Mucosa of rectum (tissue), 2 donors: ENCODE data around the gene NFIA.

Experiments used
- H3K27ac ChIP-seq, 2 donors: one replicate each; pipeline ENCODE4 v1.7.0; 2013; ENCODE audit warnings: inconsistent platforms in 2 of 2, low read depth in 2 of 2, low read length in 2 of 2
- H3K27me3 ChIP-seq, 2 donors: one replicate each; pipeline ENCODE4 v1.7.0; 2013; ENCODE audit warnings: low read length in 2 of 2; ENCODE audit not compliant: control insufficient read depth in 2 of 2, insufficient read depth in 2 of 2
- H3K36me3 ChIP-seq, 2 donors: one replicate each; pipeline ENCODE4 v1.7.0; 2013; ENCODE audit warnings: low read length in 2 of 2; ENCODE audit not compliant: control insufficient read depth in 2 of 2, insufficient read depth in 2 of 2
- H3K4me1 ChIP-seq, 2 donors: one replicate each; pipeline ENCODE4 v1.7.0; 2013; ENCODE audit warnings: low read length in 2 of 2, mild to moderate bottlenecking in 1 of 2; ENCODE audit not compliant: control insufficient read depth in 2 of 2, insufficient read depth in 2 of 2
- H3K4me3 ChIP-seq, 2 donors: one replicate each; pipeline ENCODE4 v1.7.0; 2013; ENCODE audit warnings: low read length in 2 of 2
- H3K9ac ChIP-seq, 2 donors: one replicate each; pipeline ENCODE4 v1.7.0; 2013; ENCODE audit warnings: low read length in 2 of 2, low read depth in 1 of 2, mild to moderate bottlenecking in 1 of 2
- H3K9me3 ChIP-seq, 2 donors: one replicate each; pipeline ENCODE4 v1.7.0; 2013; ENCODE audit warnings: low read length in 2 of 2; ENCODE audit not compliant: control insufficient read depth in 2 of 2
- donor health status: healthy.
- donor health status: Normal muscosa, but diverticular disease.

The NFIA gene

DNA sequence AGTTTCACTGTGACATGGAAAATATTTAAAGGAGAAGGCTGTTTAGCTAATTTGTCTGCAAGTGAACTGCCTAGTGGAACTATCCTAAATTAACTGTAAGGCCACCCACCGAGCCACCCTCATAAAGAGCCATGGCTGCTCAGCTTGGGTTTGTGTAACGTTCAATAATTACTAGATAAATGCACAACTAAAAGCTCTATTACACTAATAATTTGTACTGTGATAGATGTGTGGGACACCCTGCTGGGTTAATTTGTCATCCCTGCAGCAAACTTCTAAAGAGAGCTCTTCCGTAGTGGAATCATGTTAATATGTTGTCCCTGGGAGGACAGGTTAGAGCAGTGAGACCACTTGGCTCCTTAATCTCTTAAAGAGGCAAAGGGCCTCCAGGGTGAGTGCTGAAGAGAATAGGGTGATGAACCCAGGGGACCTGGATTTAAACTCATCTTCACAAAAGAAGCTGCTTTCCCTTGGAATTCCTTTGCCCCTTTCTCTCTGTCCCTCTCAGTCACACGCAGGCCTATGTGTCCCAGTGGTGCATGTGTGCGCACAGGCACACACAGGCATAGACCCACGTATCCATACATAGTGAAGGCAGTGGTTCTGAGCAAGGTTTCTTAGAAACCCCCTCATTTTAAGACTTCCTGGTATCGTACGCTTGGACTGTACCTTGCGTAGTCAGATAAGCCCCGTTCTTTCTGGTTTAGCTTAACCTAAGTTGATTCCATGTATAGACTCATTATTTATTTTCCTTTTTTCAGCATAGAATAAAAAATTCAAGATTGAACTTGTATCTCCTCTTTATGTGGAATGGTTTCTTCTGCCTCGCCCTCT, 310.3 kb downstream of the NFIA start:
- H3K9ac ChIP-seq, result no peak overlapping the region
- H3K36me3 ChIP-seq, result peaks cover 0 to 6% of the 10 kb centered on the region in 2 donors
- H3K4me3 ChIP-seq, result no peak overlapping the region
- H3K4me1 ChIP-seq, result peaks cover 4 to 11% of the 10 kb centered on the region in 2 donors
- no peaks in the 10 kb centered on the region for H3K9me3 ChIP-seq
- no peak overlapping the region for H3K27ac ChIP-seq
- H3K27me3 ChIP-seq, result no peaks in the 10 kb centered on the region

DNA sequence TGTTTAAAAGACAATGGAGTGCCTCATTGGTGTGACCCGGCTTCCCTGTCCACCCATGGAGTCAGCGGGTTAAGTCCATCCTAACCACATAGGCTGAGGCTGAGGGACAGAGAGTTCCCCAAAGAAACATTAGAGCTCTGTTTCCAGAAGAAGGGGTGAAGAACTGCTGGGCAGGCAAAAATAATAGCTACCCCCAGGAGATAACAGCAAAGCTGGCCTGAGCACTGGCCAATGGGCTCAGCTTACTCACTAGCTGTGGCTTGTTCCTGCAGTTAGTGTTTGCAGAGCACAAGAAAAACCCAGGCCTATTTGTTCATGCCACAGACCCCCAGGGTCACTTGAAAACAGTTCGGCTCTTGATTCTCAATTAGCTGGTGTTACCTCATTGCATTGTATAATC, 311.2 kb downstream of the NFIA start:
- Histone ChIP-seq H3K4me3 (no peak overlapping the region), H3K4me1 (peaks cover 4 to 11% of the 10 kb centered on the region in 2 donors), H3K9ac (no peak overlapping the region), H3K27me3 (no peaks in the 10 kb centered on the region), H3K36me3 (peaks cover 0 to 4% of the 10 kb centered on the region in 2 donors), H3K9me3 (no peaks in the 10 kb centered on the region), H3K27ac (no peak overlapping the region)

DNA sequence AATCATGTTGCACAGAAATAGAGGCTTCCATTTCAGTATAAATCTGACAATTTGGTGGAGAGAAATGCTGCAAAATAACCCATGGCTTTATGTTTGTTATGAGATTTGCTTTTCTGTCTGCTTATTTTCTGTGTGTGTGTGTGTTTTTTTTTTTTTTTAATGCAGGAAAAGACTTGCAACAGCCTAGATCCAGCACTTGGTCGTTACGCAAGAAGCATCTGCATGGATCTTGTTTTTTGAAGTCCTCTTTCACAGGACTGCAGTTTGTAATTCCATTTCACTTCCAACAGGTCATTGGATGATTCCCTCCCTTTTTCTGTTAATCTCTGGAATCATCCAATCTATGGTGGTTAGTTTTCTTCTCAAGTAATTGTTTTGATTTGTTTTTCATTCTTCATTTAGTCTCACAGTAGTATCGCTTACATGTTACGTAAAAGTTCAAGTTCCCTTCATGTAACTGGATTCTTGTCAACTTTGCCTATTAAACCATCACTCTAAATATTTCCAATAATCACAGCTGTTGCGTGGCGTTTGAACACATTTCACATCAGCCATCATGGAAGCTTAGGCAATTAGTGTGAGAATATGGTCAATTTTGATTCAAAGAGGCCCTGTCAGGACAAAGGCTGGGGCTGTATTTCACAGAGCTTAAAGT, 312.9 kb downstream of the NFIA start:
- H3K27me3 ChIP-seq, result no peaks in the 10 kb centered on the region

DNA sequence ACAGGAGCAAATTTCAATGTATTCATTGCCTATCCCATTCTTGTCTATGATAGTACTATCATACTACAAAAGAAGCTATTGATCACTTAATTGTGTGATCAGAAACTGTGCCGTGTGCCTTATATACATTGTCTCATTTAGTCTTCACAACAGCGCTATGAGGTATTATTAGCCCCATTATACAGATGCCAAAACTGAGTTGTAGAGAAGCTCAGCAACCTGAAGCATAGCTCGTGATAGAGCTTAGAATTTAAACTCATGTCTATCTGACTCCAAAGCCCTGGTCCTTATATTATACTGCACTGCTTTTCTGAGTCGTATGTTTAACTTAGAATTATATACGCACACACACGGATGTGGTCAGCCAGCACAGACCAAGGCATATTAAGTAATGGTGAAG, 315.1 kb downstream of the NFIA start:
- Histone ChIP-seq H3K27ac (no peak overlapping the region), H3K9ac (no peak overlapping the region), H3K9me3 (no peaks in the 10 kb centered on the region), H3K4me1 (peaks cover 0 to 2% of the 10 kb centered on the region in 2 donors), H3K4me3 (no peak overlapping the region), H3K36me3 (no peaks in the 10 kb centered on the region), H3K27me3 (no peaks in the 10 kb centered on the region)

More for the DNA sequence above, 312.9 kb downstream of the NFIA start:
- Histone ChIP-seq H3K4me1 (peaks cover 4 to 5% of the 10 kb centered on the region in 2 donors), H3K36me3 (no peaks in the 10 kb centered on the region), H3K9me3 (no peaks in the 10 kb centered on the region), H3K27ac (no peak overlapping the region), H3K4me3 (no peak overlapping the region), H3K9ac (no peak overlapping the region)

DNA sequence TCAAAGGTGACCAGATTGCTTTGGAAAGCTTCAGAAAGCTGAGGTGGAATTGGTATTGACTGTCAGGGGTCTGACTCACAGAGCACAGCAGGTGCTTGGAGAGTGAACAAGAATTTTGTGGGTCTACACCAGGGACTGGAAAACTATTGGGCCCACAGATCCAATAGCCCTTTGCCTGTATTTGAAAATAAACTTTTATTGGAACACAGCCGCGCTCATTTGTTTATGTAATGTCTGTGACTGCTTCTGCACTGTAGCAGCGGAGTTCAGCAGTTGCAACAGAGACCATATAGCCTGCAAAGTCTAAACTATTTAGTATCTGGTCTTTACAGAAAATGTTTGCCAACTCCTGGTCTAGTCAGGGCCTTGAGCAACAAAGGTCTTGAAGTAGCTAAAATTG, 315.6 kb downstream of the NFIA start:
- Histone ChIP-seq H3K27me3 (no peaks in the 10 kb centered on the region), H3K27ac (no peak overlapping the region), H3K4me1 (peaks cover 0 to 2% of the 10 kb centered on the region in 2 donors), H3K4me3 (no peak overlapping the region), H3K36me3 (no peaks in the 10 kb centered on the region), H3K9me3 (no peaks in the 10 kb centered on the region), H3K9ac (no peak overlapping the region)

DNA sequence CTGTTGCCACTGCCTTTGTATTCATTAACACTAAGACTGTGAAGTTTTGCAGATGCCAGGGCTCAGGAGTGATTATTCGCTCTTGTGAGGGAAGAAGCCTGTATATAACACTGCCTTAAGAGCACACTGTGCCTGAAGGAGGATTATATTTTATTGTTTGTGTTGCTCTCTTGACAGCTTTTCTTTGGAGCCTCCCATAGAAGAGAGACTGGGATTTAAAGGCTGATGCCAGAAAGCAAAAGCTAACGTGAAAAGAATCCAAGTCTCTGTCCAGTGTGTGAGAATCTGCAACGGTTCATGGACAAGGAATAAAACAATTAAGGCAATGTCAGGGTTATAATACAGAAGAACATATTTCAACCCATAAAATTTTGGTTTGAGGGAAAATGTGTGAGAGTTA, 316.8 kb downstream of the NFIA start:
- Histone ChIP-seq H3K4me3 (no peak overlapping the region), H3K4me1 (peaks cover 0 to 6% of the 10 kb centered on the region in 2 donors), H3K27ac (no peak overlapping the region), H3K36me3 (no peaks in the 10 kb centered on the region), H3K9ac (no peak overlapping the region), H3K27me3 (no peaks in the 10 kb centered on the region), H3K9me3 (no peaks in the 10 kb centered on the region)

DNA sequence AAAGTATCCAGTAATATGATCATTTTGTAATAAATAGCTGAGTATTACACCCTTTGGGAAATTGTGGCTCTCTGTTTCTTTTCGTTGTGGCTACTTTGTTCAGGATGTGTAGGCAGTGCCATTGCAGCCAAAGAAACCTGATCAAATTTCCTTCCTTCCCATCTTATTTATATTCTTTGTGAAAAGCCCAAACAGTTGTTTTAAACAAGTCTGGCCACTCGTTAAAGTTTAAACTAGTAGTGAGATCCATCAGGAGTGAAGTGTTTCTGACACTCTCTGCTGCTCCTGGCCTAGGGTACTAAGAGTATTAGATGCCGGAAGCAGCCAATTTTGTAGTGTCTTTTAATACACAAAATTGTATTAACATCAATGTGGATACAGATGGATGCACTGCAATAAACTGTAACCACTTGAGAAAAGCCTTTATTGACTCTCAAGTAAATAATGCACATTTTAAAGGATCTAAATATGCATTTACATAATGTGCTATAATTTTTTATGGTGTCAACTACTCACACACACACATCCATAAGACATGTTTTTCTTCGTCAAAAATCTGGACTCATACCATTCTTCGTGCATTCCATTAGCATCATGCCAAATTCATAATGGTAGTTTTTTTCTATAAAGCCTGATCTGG, 317.9 kb downstream of the NFIA start:
- Histone ChIP-seq H3K27ac (no peak overlapping the region), H3K9me3 (no peaks in the 10 kb centered on the region), H3K27me3 (no peaks in the 10 kb centered on the region), H3K4me1 (peaks cover 0 to 7% of the 10 kb centered on the region in 2 donors), H3K9ac (no peak overlapping the region), H3K4me3 (no peak overlapping the region), H3K36me3 (peaks cover 0 to 4% of the 10 kb centered on the region in 2 donors)

DNA sequence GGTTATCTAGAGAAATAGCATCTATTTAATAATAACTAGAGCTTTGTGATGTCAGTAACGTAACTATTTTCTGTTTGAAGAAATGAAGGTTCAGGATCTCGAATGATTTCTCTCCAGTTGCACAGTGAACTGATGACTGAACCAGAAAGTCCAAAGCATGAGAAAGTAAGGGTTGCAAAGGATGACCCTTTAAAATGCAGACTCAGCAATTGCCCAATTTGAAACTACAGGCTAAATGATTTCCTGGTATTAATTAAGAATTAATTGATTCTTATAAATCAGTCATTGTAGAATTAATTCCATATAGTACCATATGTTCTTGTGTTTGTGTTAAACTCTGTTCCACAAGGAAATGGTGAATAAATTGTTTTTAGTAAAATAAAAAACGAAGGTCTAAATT, 318.6 kb downstream of the NFIA start:
- Histone ChIP-seq H3K36me3 (peaks cover 0 to 5% of the 10 kb centered on the region in 2 donors), H3K4me3 (no peak overlapping the region), H3K9me3 (no peaks in the 10 kb centered on the region), H3K9ac (no peak overlapping the region), H3K4me1 (peaks cover 0 to 7% of the 10 kb centered on the region in 2 donors), H3K27me3 (no peaks in the 10 kb centered on the region), H3K27ac (no peak overlapping the region)

DNA sequence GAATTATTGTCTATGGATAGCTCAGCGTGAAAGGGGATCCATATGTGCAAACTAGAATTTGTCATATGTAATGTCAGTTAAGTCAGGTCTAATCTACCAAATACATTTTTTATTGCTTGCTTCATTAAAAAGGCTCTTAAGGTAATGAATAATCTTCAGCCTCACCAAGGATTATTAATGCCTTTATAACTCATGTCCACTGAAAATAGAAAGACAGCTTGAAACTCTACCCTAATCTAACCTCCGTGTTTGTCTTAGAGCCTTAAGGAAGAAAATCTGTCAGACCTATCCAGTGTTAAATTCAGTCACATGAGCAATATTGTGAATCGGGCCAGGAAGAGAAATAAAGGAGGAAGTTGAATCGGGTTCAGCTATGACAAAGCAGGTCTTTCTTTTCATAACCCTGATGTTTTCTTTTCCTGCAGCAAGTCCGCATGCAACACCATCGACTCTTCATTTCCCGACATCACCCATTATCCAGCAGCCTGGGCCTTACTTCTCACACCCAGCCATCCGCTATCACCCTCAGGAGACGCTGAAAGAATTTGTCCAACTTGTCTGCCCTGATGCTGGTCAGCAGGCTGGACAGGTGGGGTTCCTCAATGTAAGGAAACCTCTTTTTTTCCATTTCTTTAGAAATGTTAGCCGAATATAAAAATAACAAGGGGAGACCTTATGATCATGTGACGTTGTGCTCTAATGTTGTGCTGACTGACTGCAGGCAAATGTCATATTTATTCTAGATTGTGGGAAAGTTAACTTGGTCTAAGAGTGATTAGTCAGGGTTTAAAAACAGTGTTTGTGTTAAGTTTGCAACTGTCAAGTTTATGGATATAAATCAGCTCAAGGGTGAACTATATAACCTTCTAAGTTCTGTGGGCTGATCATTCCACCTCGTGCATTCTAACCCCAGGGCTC, 321.6 kb downstream of the NFIA start:
- Histone ChIP-seq H3K4me3 (peak overlapping the region; percentile 3 to 37), H3K27me3 (no peaks in the 10 kb centered on the region), H3K27ac (peak overlapping the region; percentile 18 to 43), H3K9me3 (no peaks in the 10 kb centered on the region), H3K9ac (no peak overlapping the region), H3K4me1 (peaks cover 0 to 6% of the 10 kb centered on the region in 2 donors), H3K36me3 (peaks cover 8 to 28% of the 10 kb centered on the region in 2 donors)
